ENCODE data around the gene SKIDA1.

The SKIDA1 gene

DNA sequence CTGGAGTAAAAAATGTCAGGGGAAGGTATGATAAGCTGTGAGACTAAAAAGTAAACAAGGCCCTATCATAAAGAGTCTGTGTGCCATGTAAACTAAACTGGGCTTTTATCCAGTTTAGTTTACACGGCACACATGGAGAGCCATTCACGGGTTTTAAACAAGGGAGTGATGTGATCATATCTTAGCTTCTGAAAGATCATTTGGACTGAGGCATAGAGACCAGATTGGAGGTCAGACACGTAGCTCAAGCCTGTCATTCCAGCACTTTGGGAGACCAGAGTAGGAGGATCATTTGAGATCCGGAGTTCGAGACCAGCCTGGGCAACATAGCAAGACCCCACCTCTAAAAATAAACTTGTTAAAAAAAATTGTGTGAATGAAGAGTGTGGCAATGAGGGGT is 50.1 kb downstream of the SKIDA1 start:
- DNase-seq (ENCODE audit: extremely low read depth, low read depth) = no peak
- H3K4me3 ChIP-seq (replicated peaks; ENCODE audit: low read depth, low read length) = no peak overlapping the region
- TF ChIP-seq, protein P1, sequence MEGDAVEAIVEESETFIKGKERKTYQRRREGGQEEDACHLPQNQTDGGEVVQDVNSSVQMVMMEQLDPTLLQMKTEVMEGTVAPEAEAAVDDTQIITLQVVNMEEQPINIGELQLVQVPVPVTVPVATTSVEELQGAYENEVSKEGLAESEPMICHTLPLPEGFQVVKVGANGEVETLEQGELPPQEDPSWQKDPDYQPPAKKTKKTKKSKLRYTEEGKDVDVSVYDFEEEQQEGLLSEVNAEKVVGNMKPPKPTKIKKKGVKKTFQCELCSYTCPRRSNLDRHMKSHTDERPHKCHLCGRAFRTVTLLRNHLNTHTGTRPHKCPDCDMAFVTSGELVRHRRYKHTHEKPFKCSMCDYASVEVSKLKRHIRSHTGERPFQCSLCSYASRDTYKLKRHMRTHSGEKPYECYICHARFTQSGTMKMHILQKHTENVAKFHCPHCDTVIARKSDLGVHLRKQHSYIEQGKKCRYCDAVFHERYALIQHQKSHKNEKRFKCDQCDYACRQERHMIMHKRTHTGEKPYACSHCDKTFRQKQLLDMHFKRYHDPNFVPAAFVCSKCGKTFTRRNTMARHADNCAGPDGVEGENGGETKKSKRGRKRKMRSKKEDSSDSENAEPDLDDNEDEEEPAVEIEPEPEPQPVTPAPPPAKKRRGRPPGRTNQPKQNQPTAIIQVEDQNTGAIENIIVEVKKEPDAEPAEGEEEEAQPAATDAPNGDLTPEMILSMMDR (IDR thresholded peaks at IDR 0.05; ENCODE audit: low read depth, low read length, missing control alignments) = no peak

DNA sequence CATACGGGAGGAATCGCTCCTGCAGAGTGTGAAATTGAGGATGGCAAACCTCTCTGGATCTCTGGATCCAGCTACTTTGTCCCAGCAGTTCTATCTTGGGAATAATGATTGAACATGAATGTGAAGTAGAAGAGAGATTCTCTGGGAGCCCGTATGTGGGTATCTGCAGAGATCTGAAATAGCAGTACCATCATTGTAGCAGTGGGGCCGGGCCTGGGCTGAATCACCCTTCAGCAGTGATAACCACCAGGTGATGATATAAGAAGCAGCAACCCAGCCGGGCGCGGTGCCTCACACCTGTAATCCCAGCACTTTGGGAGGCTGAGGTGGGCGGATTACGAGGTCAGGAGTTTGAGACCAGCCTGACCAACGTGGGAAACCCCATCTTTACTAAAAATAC is 51.9 kb downstream of the SKIDA1 start:
- DNase-seq (ENCODE audit: extremely low read depth, low read depth) = no peak
- TF ChIP-seq, protein P1 (IDR thresholded peaks at IDR 0.05; ENCODE audit: low read depth, low read length, missing control alignments) = no peak
- H3K4me3 ChIP-seq (replicated peaks; ENCODE audit: low read depth, low read length) = no peak overlapping the region

DNA sequence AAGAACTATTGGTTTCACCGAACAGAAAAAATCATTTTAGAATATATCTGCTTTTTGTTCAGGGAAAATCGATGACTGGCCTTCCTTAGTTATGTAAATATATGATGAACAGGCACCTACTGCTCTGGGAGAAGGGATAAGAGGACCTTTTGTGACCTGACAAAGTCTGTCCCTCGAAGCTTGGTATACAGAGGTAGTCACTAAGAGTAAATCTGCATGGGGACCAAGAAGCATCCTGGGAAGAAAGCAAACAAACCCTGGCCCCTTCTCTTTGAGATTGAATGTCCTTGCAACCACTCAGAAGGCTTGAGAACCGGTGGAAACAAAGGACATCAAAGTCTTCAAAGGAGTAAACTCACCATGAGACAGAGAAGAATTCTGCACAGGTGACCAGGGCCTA is 52.3 kb downstream of the SKIDA1 start:
- no peak for DNase-seq (ENCODE audit: extremely low read depth, low read depth)
- no peak overlapping the region for H3K4me3 ChIP-seq (replicated peaks; ENCODE audit: low read depth, low read length)
- TF ChIP-seq, protein P1 (IDR thresholded peaks at IDR 0.05; ENCODE audit: low read depth, low read length, missing control alignments) = no peak

DNA sequence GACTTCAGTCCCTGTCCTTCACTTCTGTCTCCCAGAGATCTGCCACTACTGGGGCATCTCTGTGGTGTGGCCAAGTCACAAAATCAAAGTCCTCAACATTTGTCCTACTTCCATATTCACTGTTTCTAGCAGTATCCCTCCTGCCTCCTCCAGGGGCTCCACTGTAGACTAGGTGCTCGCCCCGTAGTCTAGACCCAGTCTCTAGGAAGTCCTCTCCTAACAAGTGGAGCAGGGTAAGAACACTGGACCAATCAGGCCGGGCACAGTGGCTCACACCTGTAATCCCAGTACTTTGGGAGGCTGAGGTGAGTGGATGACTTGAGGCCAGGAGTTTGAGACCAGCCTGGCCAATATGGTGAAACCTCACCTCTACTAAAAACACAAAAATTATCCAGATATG is 57.4 kb downstream of the SKIDA1 start:
- DNase-seq (ENCODE audit: extremely low read depth, low read depth) = no peak
- TF ChIP-seq, protein P1 (IDR thresholded peaks at IDR 0.05; ENCODE audit: low read depth, low read length, missing control alignments) = no peak
- H3K4me3 ChIP-seq (replicated peaks; ENCODE audit: low read depth, low read length) = no peak overlapping the region

DNA sequence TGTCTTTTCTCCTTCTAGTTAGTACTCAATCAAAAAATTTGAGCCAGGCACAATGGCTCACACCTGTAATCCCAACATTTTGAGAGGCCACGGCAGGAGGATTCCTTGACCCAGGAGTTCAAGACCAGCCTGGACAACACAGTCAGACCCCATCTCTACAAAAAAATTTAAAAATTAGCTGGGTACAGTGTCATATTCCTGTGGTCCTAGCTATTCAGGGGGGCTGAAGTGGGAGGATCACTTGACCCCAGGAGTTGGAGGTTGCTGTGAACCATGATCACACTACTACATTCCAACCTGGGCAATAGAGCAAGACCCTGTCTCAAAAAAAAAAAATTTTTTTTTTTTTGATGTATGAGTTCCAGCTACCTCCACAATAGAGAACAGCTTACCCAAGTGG is 57.8 kb downstream of the SKIDA1 start:
- TF ChIP-seq, protein P1 (IDR thresholded peaks at IDR 0.05; ENCODE audit: low read depth, low read length, missing control alignments) = no peak
- no peak for DNase-seq (ENCODE audit: extremely low read depth, low read depth)

DNA sequence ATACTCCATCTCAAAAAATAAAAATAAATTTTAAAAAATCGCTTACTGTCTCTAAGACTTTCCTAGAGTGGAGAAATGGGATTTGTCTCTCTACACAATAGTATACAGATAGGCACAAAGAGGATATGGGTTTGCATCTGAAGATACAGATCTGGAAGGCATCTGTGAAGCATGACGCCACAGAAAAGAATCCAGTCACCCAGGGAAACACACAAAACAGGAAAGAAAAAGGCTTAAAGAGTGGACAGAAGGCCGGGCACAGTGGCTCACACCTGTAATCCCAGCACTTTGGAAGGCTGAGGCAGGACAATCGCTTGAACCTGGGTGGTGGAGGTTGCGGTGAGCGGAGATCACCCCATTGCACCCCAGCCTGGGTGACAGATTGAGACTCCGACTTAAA is 61.3 kb downstream of the SKIDA1 start:
- peak; percentile 11 for DNase-seq (ENCODE audit: extremely low read depth, low read depth)

More for the DNA sequence above, 57.8 kb downstream of the SKIDA1 start:
- no peak overlapping the region for H3K4me3 ChIP-seq (replicated peaks; ENCODE audit: low read depth, low read length)

More for the DNA sequence above, 61.3 kb downstream of the SKIDA1 start:
- TF ChIP-seq, protein P1 (IDR thresholded peaks at IDR 0.05; ENCODE audit: low read depth, low read length, missing control alignments) = no peak
- H3K4me3 ChIP-seq (replicated peaks; ENCODE audit: low read depth, low read length) = no peak overlapping the region
